ENCODE measurements around the gene FUT8. TPM values are rescaled to one million over a fixed set of nuclear protein-coding genes. Genes with fewer than 3 reads are reported as not detected.

Gene FUT8
- total RNA-seq, 2 donors from 2014 or later = 9.5 to 13.5 TPM

- DNase-seq (ENCODE audit: low spot score) = no peak
- TF ChIP-seq, protein P1, sequence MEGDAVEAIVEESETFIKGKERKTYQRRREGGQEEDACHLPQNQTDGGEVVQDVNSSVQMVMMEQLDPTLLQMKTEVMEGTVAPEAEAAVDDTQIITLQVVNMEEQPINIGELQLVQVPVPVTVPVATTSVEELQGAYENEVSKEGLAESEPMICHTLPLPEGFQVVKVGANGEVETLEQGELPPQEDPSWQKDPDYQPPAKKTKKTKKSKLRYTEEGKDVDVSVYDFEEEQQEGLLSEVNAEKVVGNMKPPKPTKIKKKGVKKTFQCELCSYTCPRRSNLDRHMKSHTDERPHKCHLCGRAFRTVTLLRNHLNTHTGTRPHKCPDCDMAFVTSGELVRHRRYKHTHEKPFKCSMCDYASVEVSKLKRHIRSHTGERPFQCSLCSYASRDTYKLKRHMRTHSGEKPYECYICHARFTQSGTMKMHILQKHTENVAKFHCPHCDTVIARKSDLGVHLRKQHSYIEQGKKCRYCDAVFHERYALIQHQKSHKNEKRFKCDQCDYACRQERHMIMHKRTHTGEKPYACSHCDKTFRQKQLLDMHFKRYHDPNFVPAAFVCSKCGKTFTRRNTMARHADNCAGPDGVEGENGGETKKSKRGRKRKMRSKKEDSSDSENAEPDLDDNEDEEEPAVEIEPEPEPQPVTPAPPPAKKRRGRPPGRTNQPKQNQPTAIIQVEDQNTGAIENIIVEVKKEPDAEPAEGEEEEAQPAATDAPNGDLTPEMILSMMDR (IDR thresholded peaks at IDR 0.05) = no peak
- H3K36me3 ChIP-seq = no peaks in the 10 kb centered on the region
- no peaks in the 10 kb centered on the region for H3K9me3 ChIP-seq
- peaks cover 0 to 10% of the 10 kb centered on the region in 2 donors for H3K4me1 ChIP-seq
- H3K4me3 ChIP-seq = no peak overlapping the region
- H3K27ac ChIP-seq = no peak overlapping the region
- H3K27me3 ChIP-seq = no peaks in the 10 kb centered on the region
These were observed 70.4 kb downstream of the FUT8 start for GRCh38 chr14:65482757-65483438.

DNA sequence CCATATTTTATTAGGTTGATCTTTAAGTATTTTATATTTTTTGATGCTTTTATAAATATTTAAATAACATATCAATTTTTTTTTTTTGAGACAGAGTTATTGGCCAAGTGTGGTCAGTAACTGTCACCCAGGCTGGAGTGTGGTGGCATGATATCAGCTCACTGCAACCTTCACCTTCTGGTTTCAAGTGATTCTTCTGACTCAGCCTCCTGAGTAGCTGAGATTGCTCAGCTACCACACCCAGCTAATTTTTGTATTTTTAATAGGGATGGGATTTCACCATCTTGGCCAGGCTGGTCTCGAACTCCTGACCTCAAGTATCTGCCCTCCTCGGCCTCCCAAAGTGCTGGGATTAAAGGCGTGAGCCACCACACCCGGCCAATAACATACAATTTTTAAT lies 71.1 kb downstream of the FUT8 start:
- Histone ChIP-seq H3K36me3 (no peaks in the 10 kb centered on the region), H3K4me1 (peaks cover 0 to 10% of the 10 kb centered on the region in 2 donors), H3K9me3 (no peaks in the 10 kb centered on the region), H3K4me3 (no peak overlapping the region), H3K27me3 (no peaks in the 10 kb centered on the region), H3K27ac (no peak overlapping the region)
- DNase-seq (ENCODE audit: low spot score) = no peak
- TF ChIP-seq, protein P1 (IDR thresholded peaks at IDR 0.05) = no peak

GRCh38 chr14:65485516-65485915 lies 73.0 kb downstream of the FUT8 start:
- Histone ChIP-seq H3K27me3 (no peaks in the 10 kb centered on the region), H3K36me3 (no peaks in the 10 kb centered on the region), H3K4me3 (no peak overlapping the region), H3K9me3 (no peaks in the 10 kb centered on the region), H3K27ac (no peak overlapping the region), H3K4me1 (peaks cover 0 to 10% of the 10 kb centered on the region in 2 donors)
- no peak for DNase-seq (ENCODE audit: low spot score)
- TF ChIP-seq, protein P1 (IDR thresholded peaks at IDR 0.05) = no peak

- Histone ChIP-seq H3K4me1 (peaks cover 0 to 10% of the 10 kb centered on the region in 2 donors), H3K4me3 (no peak overlapping the region), H3K9me3 (no peaks in the 10 kb centered on the region), H3K36me3 (no peaks in the 10 kb centered on the region), H3K27me3 (no peaks in the 10 kb centered on the region), H3K27ac (no peak overlapping the region)
- DNase-seq (ENCODE audit: low spot score) = no peak
- TF ChIP-seq, protein P1 (IDR thresholded peaks at IDR 0.05) = no peak
These were observed 74.3 kb downstream of the FUT8 start for GRCh38 chr14:65486863-65487262.

GRCh38 chr14:65487783-65488494 lies 75.4 kb downstream of the FUT8 start:
- TF ChIP-seq, protein P1 (IDR thresholded peaks at IDR 0.05) = no peak
- H3K27me3 ChIP-seq = no peaks in the 10 kb centered on the region
- no peak for DNase-seq (ENCODE audit: low spot score)
- no peak overlapping the region for H3K4me3 ChIP-seq
- H3K4me1 ChIP-seq = peaks cover 0 to 3% of the 10 kb centered on the region in 2 donors
- H3K36me3 ChIP-seq = no peaks in the 10 kb centered on the region
- H3K9me3 ChIP-seq = no peaks in the 10 kb centered on the region
- no peak overlapping the region for H3K27ac ChIP-seq
